Measurements from ENCODE around the gene ASIC1.

- TF ChIP-seq CTCF (conservative IDR thresholded peaks at IDR 0.05; ENCODE audit: low read depth, low read length) (no peak), EZH2 (IDR thresholded peaks at IDR 0.05; ENCODE audit: borderline replicate concordance, low read depth, low read length, poor library complexity, severe bottlenecking) (no peak)
Measured at GRCh38 chr12:50052964-50053363, 4.4 kb upstream of the ASIC1 start.
